ENCODE results near the gene LENG8.

GRCh38 chr19:54449701-54450069, 686 bp downstream of the LENG8 start:
- TF ChIP-seq EZH2 (IDR thresholded peaks at IDR 0.05; ENCODE audit: low read length, unreplicated experiment) (no peak), CTCF (conservative IDR thresholded peaks at IDR 0.05; ENCODE audit: low read depth, low read length) (no peak), EZH2phosphoT487 (IDR thresholded peaks at IDR 0.05; ENCODE audit: borderline replicate concordance, low read length) (no peak)

Measured in PC-3 (cell line).